ENCODE data around the gene IZUMO1R. TPM values are rescaled to one million over a fixed set of nuclear protein-coding genes. Genes with fewer than 3 reads are reported as not detected.

Gene IZUMO1R
- total RNA-seq: not detected in 2 replicates

GRCh38 chr11:94303966-94304958 is at the start of gene IZUMO1R:
Gene IZUMO1R (plus strand): TSS chr11:94304580. CDS start chr11:94305637, 1,057 bp downstream.

Other genes starting within 250 kb of the IZUMO1R start
- 17.7 and 28.4 TPM in 2 replicates for gene PANX1, start 175.7 kb upstream of the IZUMO1R start, total RNA-seq
- gene GPR83, start 96.8 kb downstream of the IZUMO1R start, total RNA-seq: not detected in 2 replicates
- 9.1 and 9.6 TPM in 2 replicates for gene MRE11, start 189.3 kb downstream of the IZUMO1R start, total RNA-seq
- 5.8 and 15.3 TPM in 2 replicates for gene ANKRD49, start 189.4 kb downstream of the IZUMO1R start, total RNA-seq
- not detected in 2 replicates for gene C11orf97, start 207.9 kb downstream of the IZUMO1R start, total RNA-seq
- 2.9 and 3.2 TPM in 2 replicates for gene FUT4, start 239.3 kb downstream of the IZUMO1R start, total RNA-seq